Activated gamma-delta T cell (primary cell): ENCODE measurements around the gene PDE6A.
"Not testable (repeated sequence)": the region's sequence is repeated elsewhere in the genome, so short reads cannot be mapped to it uniquely, and the experiment has no call there.

Source experiments
- DNase-seq: peaks from one replicate; lab custom pipeline; 2025; lab: John Stamatoyannopoulos, UW

The PDE6A gene

GRCh38 chr5:149953436-149954121 is 9.0 kb upstream of the PDE6A start:
- no peak for DNase-seq

GRCh38 chr5:149951138-149951749 is 6.7 kb upstream of the PDE6A start:
- DNase-seq = no peak

- no peak for DNase-seq
Measured at GRCh38 chr5:149948993-149949392, 4.4 kb upstream of the PDE6A start.

- no peak for DNase-seq
Measured at GRCh38 chr5:149946118-149946517, 1.5 kb upstream of the PDE6A start.

GRCh38 chr5:149943177-149943949 is 1.2 kb downstream of the PDE6A start:
- DNase-seq = not testable (repeated sequence)

- not testable (repeated sequence) for DNase-seq
Measured at GRCh38 chr5:149942741-149943169, 1.8 kb downstream of the PDE6A start.

- DNase-seq = no peak
Measured at GRCh38 chr5:149942199-149942598, 2.4 kb downstream of the PDE6A start.

GRCh38 chr5:149941795-149942194 is 2.8 kb downstream of the PDE6A start:
- no peak for DNase-seq

- no peak for DNase-seq
Measured at GRCh38 chr5:149940941-149941644, 3.5 kb downstream of the PDE6A start.

- DNase-seq = no peak
Measured at GRCh38 chr5:149940077-149940574, 4.5 kb downstream of the PDE6A start.

GRCh38 chr5:149939546-149939945 is 5.0 kb downstream of the PDE6A start:
- DNase-seq = no peak

GRCh38 chr5:149938791-149939358 is 5.7 kb downstream of the PDE6A start:
- no peak for DNase-seq

GRCh38 chr5:149938279-149938678 is 6.3 kb downstream of the PDE6A start:
- DNase-seq = no peak

GRCh38 chr5:149937610-149938009 is 7.0 kb downstream of the PDE6A start:
- no peak for DNase-seq

- no peak for DNase-seq
Measured at GRCh38 chr5:149936700-149937091, 7.9 kb downstream of the PDE6A start.

GRCh38 chr5:149936044-149936699 is 8.4 kb downstream of the PDE6A start:
- no peak for DNase-seq

- no peak for DNase-seq
Measured at GRCh38 chr5:149935431-149935901, 9.1 kb downstream of the PDE6A start.

GRCh38 chr5:149932445-149933350 is 11.9 kb downstream of the PDE6A start:
- DNase-seq = no peak

GRCh38 chr5:149931992-149932436 is 12.6 kb downstream of the PDE6A start:
- DNase-seq = no peak
